Muscle layer of colon (tissue), 2 donors: ENCODE measurements around the gene CHD8.
A peak's percentile ranks its signal among the peaks of the same experiment; 100 is the strongest.

Experiments
- H3K27ac ChIP-seq: one replicate; pipeline ENCODE4 v1.7.0; 2013; ENCODE audit warnings: low read depth, mild to moderate bottlenecking, low read length, moderate library complexity
- H3K27me3 ChIP-seq, 2 donors: one replicate each; pipeline ENCODE4 v1.7.0; 2013; ENCODE audit warnings: low read length in 2 of 2, mild to moderate bottlenecking in 2 of 2; ENCODE audit not compliant: insufficient read depth in 2 of 2, control insufficient read depth in 1 of 2
- H3K36me3 ChIP-seq: one replicate; pipeline ENCODE4 v1.7.0; 2013; ENCODE audit warnings: mild to moderate bottlenecking, low read length; ENCODE audit not compliant: insufficient read depth
- H3K4me1 ChIP-seq: one replicate; pipeline ENCODE4 v1.7.0; 2013; ENCODE audit warnings: mild to moderate bottlenecking, low read length; ENCODE audit not compliant: insufficient read depth
- H3K4me3 ChIP-seq, 2 donors: one replicate each; pipeline ENCODE4 v1.7.0; 2013; ENCODE audit warnings: low read length in 2 of 2, low read depth in 1 of 2, mild to moderate bottlenecking in 1 of 2, moderate library complexity in 1 of 2
- H3K9ac ChIP-seq: one replicate; pipeline ENCODE4 v1.7.0; 2013; ENCODE audit warnings: low read length
- H3K9me3 ChIP-seq: one replicate; pipeline ENCODE4 v1.7.0; 2013; ENCODE audit warnings: mild to moderate bottlenecking, low read length
- donor health status: abdominal sarcoma.
- donor health status: Adenocarcinoma of cecum.

CHD8 gene

GRCh38 chr14:21455912-21456667 lies at the start of gene CHD8:
Gene CHD8 (minus strand): TSS chr14:21456123. CDS start chr14:21431643, 24,480 bp downstream.
- H3K27ac ChIP-seq, result peak within 1 kb of the TSS; percentile 93
- peaks cover 4% of the 10 kb centered on the region for H3K36me3 ChIP-seq
- H3K4me3 ChIP-seq, result peak within 1 kb of the TSS; percentile 55 to 64
- peaks cover 13% of the 10 kb centered on the region for H3K4me1 ChIP-seq
- H3K9ac ChIP-seq, result peak within 1 kb of the TSS; percentile 59
- no peaks in the 10 kb centered on the region for H3K9me3 ChIP-seq
- no peaks in the 10 kb centered on the region for H3K27me3 ChIP-seq

GRCh38 chr14:21505012-21505553 lies 49.2 kb upstream of the CHD8 start:
- Histone ChIP-seq H3K27me3 (no peaks in the 10 kb centered on the region), H3K4me1 (peaks cover 9% of the 10 kb centered on the region), H3K27ac (no peak overlapping the region), H3K4me3 (no peak overlapping the region), H3K9me3 (no peaks in the 10 kb centered on the region), H3K36me3 (peaks cover 27% of the 10 kb centered on the region), H3K9ac (no peak overlapping the region)

- Histone ChIP-seq H3K9me3 (no peaks in the 10 kb centered on the region), H3K27me3 (no peaks in the 10 kb centered on the region), H3K9ac (no peak overlapping the region), H3K36me3 (peaks cover 44% of the 10 kb centered on the region), H3K4me3 (no peak overlapping the region), H3K4me1 (no peaks in the 10 kb centered on the region), H3K27ac (no peak overlapping the region)
Measured at GRCh38 chr14:21503376-21503775, 47.5 kb upstream of the CHD8 start.

GRCh38 chr14:21501568-21501967 lies 45.6 kb upstream of the CHD8 start:
- Histone ChIP-seq H3K4me3 (no peak overlapping the region), H3K36me3 (peaks cover 60% of the 10 kb centered on the region), H3K27me3 (no peaks in the 10 kb centered on the region), H3K27ac (no peak overlapping the region), H3K9ac (no peak overlapping the region), H3K4me1 (no peaks in the 10 kb centered on the region), H3K9me3 (no peaks in the 10 kb centered on the region)

GRCh38 chr14:21498540-21499526 lies 42.9 kb upstream of the CHD8 start:
- peaks cover 81% of the 10 kb centered on the region for H3K36me3 ChIP-seq
- H3K4me1 ChIP-seq, result no peaks in the 10 kb centered on the region

GRCh38 chr14:21496453-21496852 lies 40.5 kb upstream of the CHD8 start:
- no peaks in the 10 kb centered on the region for H3K27me3 ChIP-seq
- peaks cover 79% of the 10 kb centered on the region for H3K36me3 ChIP-seq
- no peak overlapping the region for H3K9ac ChIP-seq
- H3K27ac ChIP-seq, result no peak overlapping the region
- H3K9me3 ChIP-seq, result no peaks in the 10 kb centered on the region
- H3K4me1 ChIP-seq, result no peaks in the 10 kb centered on the region
- H3K4me3 ChIP-seq, result no peak overlapping the region

More at GRCh38 chr14:21498540-21499526, 42.9 kb upstream of the CHD8 start:
- Histone ChIP-seq H3K9ac (no peak overlapping the region), H3K27ac (no peak overlapping the region), H3K9me3 (no peaks in the 10 kb centered on the region), H3K27me3 (no peaks in the 10 kb centered on the region), H3K4me3 (no peak overlapping the region)

- H3K4me3 ChIP-seq, result no peak overlapping the region
- peaks cover 75% of the 10 kb centered on the region for H3K36me3 ChIP-seq
- no peak overlapping the region for H3K9ac ChIP-seq
- no peaks in the 10 kb centered on the region for H3K9me3 ChIP-seq
- no peaks in the 10 kb centered on the region for H3K4me1 ChIP-seq
- no peaks in the 10 kb centered on the region for H3K27me3 ChIP-seq
- H3K27ac ChIP-seq, result no peak overlapping the region
Measured at GRCh38 chr14:21494902-21495762, 39.2 kb upstream of the CHD8 start.

GRCh38 chr14:21486640-21487087 lies 30.7 kb upstream of the CHD8 start:
- H3K27me3 ChIP-seq, result no peaks in the 10 kb centered on the region
- H3K4me3 ChIP-seq, result no peak overlapping the region
- H3K9me3 ChIP-seq, result no peaks in the 10 kb centered on the region
- no peak overlapping the region for H3K27ac ChIP-seq
- no peak overlapping the region for H3K9ac ChIP-seq
- H3K4me1 ChIP-seq, result no peaks in the 10 kb centered on the region
- H3K36me3 ChIP-seq, result peaks cover 39% of the 10 kb centered on the region

- Histone ChIP-seq H3K9ac (peak within 1 kb of the TSS; percentile 98), H3K4me3 (peak within 1 kb of the TSS; percentile 84 to 86), H3K36me3 (peaks cover 5% of the 10 kb centered on the region), H3K27ac (peak within 1 kb of the TSS; percentile 79), H3K4me1 (peaks cover 20% of the 10 kb centered on the region), H3K9me3 (no peaks in the 10 kb centered on the region), H3K27me3 (no peaks in the 10 kb centered on the region)
Measured at GRCh38 chr14:21476925-21477681, 21.2 kb upstream of the CHD8 start, which contains the start of the genes RAB2B and TOX4. Gene RAB2B (minus strand): TSS chr14:21476959. CDS start chr14:21476872, 87 bp downstream. Gene TOX4 (plus strand): TSS chr14:21477195. CDS start chr14:21477279, 84 bp downstream.

GRCh38 chr14:21476523-21476924 lies 20.6 kb upstream of the CHD8 start:
- Histone ChIP-seq H3K4me3 (peak overlapping the region; percentile 65 to 84), H3K4me1 (peaks cover 20% of the 10 kb centered on the region), H3K36me3 (peaks cover 4% of the 10 kb centered on the region), H3K27ac (peak overlapping the region; percentile 79), H3K27me3 (no peaks in the 10 kb centered on the region), H3K9ac (peak overlapping the region; percentile 73), H3K9me3 (no peaks in the 10 kb centered on the region)
